ENCODE data around the gene ATXN7. TPM values are rescaled to one million over a fixed set of nuclear protein-coding genes. Genes with fewer than 3 reads are reported as not detected.

The ATXN7 gene
- total RNA-seq, 3 donors from 2014 or later (not counting 1 experiment from before 2014, with no cell fraction given) = 126 to 176 (median 146) TPM

- no peaks in the 10 kb centered on the region for H3K27me3 Mint-ChIP-seq (ENCODE audit: low read depth in 2 of 2)
- no peak overlapping the region for H3K27ac Mint-ChIP-seq
- no peaks in the 10 kb centered on the region for H3K9me3 ChIP-seq (ENCODE audit: control insufficient read depth, insufficient read depth, low read length)
- H3K9me3 Mint-ChIP-seq = no peaks in the 10 kb centered on the region
- intact Hi-C loops (cut with micrococcal nuclease) = no loop called here
- H3K36me3 Mint-ChIP-seq = no peaks in the 10 kb centered on the region
- ATAC-seq (no peak), DNase-seq (no peak)
- H3K4me3 ChIP-seq (ENCODE audit: low read length) = no peak overlapping the region
- WGBS (ENCODE audit: insufficient coverage) = 96% methylated on average over 3 of the region's 5 CpGs
- peaks cover 10 to 16% of the 10 kb centered on the region in 2 donors for H3K4me1 Mint-ChIP-seq
- no peak for TF ChIP-seq CTCF (IDR thresholded peaks at IDR 0.05)
- H3K27ac ChIP-seq (ENCODE audit: low read length) = no peak overlapping the region
- H3K4me3 Mint-ChIP-seq = no peak overlapping the region
- H3K4me1 ChIP-seq (ENCODE audit: control insufficient read depth, insufficient read depth, low read length) = no peaks in the 10 kb centered on the region
- no peaks in the 10 kb centered on the region for H3K27me3 ChIP-seq (ENCODE audit: control insufficient read depth, insufficient read depth, low read length)
- peaks cover 25% of the 10 kb centered on the region for H3K36me3 ChIP-seq (ENCODE audit: control insufficient read depth, insufficient read depth, low read length)
These were observed 36.3 kb downstream of the ATXN7 start for GRCh38 chr3:63900010-63900409.

GRCh38 chr3:63900459-63900858, 36.8 kb downstream of the ATXN7 start:
- no peak overlapping the region for H3K4me3 ChIP-seq (ENCODE audit: low read length)
- H3K27me3 ChIP-seq (ENCODE audit: control insufficient read depth, insufficient read depth, low read length) = no peaks in the 10 kb centered on the region
- H3K27ac ChIP-seq (ENCODE audit: low read length) = no peak overlapping the region
- H3K36me3 ChIP-seq (ENCODE audit: control insufficient read depth, insufficient read depth, low read length) = peaks cover 29% of the 10 kb centered on the region
- intact Hi-C loops (cut with micrococcal nuclease) = no loop called here
- H3K4me3 Mint-ChIP-seq = no peak overlapping the region
- H3K9me3 Mint-ChIP-seq = no peaks in the 10 kb centered on the region
- no peak overlapping the region for H3K27ac Mint-ChIP-seq
- no peaks in the 10 kb centered on the region for H3K4me1 ChIP-seq (ENCODE audit: control insufficient read depth, insufficient read depth, low read length)
- peaks cover 10 to 15% of the 10 kb centered on the region in 2 donors for H3K4me1 Mint-ChIP-seq
- H3K36me3 Mint-ChIP-seq = no peaks in the 10 kb centered on the region
- no peaks in the 10 kb centered on the region for H3K27me3 Mint-ChIP-seq (ENCODE audit: low read depth in 2 of 2)
- 54% methylated on average over 2 of the region's 2 CpGs for WGBS (ENCODE audit: insufficient coverage)
- no peaks in the 10 kb centered on the region for H3K9me3 ChIP-seq (ENCODE audit: control insufficient read depth, insufficient read depth, low read length)
- DNase-seq = no peak
- no peak for ATAC-seq
- no peak for TF ChIP-seq CTCF (IDR thresholded peaks at IDR 0.05)

- Histone ChIP-seq H3K27me3 (ENCODE audit: control insufficient read depth, insufficient read depth, low read length) (no peaks in the 10 kb centered on the region), H3K4me3 (ENCODE audit: low read length) (no peak overlapping the region), H3K36me3 (ENCODE audit: control insufficient read depth, insufficient read depth, low read length) (peaks cover 8% of the 10 kb centered on the region), H3K4me1 (ENCODE audit: control insufficient read depth, insufficient read depth, low read length) (no peaks in the 10 kb centered on the region), H3K9me3 (ENCODE audit: control insufficient read depth, insufficient read depth, low read length) (no peaks in the 10 kb centered on the region), H3K27ac (ENCODE audit: low read length) (no peak overlapping the region)
- no peaks in the 10 kb centered on the region for H3K9me3 Mint-ChIP-seq
- H3K27me3 Mint-ChIP-seq (ENCODE audit: low read depth in 2 of 2) = no peaks in the 10 kb centered on the region
- intact Hi-C loops (cut with micrococcal nuclease) = no loop called here
- H3K36me3 Mint-ChIP-seq = no peaks in the 10 kb centered on the region
- H3K27ac Mint-ChIP-seq = no peak overlapping the region
- no peak for TF ChIP-seq CTCF (IDR thresholded peaks at IDR 0.05)
- H3K4me1 Mint-ChIP-seq = peaks cover 16 to 17% of the 10 kb centered on the region in 2 donors
- DNase-seq (no peak), ATAC-seq (no peak)
- no peak overlapping the region for H3K4me3 Mint-ChIP-seq
- WGBS (ENCODE audit: insufficient coverage) = 80% methylated on average over 3 of the region's 4 CpGs
These were observed 42.3 kb downstream of the ATXN7 start for GRCh38 chr3:63905731-63906620.

All from natural killer cell (primary cell).